Astrocyte of the spinal cord (primary cell): ENCODE data around the gene SPTBN5.

Experiments
- DNase-seq: peaks from one replicate; pipeline ENCODE4 v3.0.0; 2011; ENCODE audit warnings: low read depth, low spot score
- H3K4me3 ChIP-seq: 2 replicates; pipeline ENCODE4 v1.5.1; 2011; ENCODE audit warnings: low read depth, mild to moderate bottlenecking, low read length, moderate library complexity
- in situ Hi-C: cut with HindIII; loops from 2 replicates; pipeline ENCODE4 v1.10.0; 2017; ENCODE audit warnings: low sequenced_read_pairs
- TF ChIP-seq, protein P1 (sequence below): IDR thresholded peaks from 2 replicates; pipeline ENCODE4 v1.5.1; 2012; ENCODE audit warnings: low read depth, mild to moderate bottlenecking, low read length, inconsistent platforms

SPTBN5 gene

DNA sequence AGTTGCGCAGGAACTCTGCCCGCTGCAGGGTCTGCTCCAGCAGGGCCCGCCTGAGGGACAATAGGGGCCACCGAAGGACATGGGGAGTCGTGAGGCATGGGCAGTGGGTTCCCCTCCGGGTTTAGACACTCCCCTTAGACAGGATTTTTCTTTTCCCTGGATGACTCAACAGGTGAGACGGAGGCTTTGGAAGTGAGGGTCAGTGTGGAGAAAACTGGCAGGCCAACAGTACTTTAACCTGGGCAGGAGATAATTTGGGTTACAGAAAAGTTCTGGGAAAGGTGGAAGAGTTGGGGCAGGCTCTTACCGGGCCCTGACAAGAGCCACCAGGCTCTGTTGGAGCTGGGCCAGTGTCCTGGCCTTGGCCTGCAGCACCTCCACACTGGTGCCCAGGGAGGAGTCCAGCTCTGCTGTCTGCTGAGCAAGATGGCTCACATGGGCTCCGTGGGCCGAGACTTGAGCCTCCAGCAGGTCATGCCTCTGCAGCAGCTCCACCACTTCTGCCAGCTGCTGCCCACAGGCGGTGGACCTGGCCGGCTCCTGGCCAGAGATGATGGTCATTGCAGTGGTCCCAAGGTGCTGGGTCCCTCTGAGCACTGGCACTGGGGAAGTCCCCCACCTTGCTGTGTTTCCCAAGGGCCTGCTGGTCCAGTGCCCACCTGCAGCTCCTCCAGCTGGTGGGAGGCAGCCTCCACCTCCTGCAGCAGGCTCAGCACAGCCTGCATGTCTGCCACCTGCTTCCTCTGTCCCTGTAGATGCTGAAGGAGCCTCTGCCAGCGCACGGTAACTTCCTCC, 11.0 kb downstream of the SPTBN5 start:
- DNase-seq, result no peak
- in situ Hi-C loops, result no loop called here
- TF ChIP-seq, protein P1, sequence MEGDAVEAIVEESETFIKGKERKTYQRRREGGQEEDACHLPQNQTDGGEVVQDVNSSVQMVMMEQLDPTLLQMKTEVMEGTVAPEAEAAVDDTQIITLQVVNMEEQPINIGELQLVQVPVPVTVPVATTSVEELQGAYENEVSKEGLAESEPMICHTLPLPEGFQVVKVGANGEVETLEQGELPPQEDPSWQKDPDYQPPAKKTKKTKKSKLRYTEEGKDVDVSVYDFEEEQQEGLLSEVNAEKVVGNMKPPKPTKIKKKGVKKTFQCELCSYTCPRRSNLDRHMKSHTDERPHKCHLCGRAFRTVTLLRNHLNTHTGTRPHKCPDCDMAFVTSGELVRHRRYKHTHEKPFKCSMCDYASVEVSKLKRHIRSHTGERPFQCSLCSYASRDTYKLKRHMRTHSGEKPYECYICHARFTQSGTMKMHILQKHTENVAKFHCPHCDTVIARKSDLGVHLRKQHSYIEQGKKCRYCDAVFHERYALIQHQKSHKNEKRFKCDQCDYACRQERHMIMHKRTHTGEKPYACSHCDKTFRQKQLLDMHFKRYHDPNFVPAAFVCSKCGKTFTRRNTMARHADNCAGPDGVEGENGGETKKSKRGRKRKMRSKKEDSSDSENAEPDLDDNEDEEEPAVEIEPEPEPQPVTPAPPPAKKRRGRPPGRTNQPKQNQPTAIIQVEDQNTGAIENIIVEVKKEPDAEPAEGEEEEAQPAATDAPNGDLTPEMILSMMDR, result no peak
- no peak overlapping the region for H3K4me3 ChIP-seq

DNA sequence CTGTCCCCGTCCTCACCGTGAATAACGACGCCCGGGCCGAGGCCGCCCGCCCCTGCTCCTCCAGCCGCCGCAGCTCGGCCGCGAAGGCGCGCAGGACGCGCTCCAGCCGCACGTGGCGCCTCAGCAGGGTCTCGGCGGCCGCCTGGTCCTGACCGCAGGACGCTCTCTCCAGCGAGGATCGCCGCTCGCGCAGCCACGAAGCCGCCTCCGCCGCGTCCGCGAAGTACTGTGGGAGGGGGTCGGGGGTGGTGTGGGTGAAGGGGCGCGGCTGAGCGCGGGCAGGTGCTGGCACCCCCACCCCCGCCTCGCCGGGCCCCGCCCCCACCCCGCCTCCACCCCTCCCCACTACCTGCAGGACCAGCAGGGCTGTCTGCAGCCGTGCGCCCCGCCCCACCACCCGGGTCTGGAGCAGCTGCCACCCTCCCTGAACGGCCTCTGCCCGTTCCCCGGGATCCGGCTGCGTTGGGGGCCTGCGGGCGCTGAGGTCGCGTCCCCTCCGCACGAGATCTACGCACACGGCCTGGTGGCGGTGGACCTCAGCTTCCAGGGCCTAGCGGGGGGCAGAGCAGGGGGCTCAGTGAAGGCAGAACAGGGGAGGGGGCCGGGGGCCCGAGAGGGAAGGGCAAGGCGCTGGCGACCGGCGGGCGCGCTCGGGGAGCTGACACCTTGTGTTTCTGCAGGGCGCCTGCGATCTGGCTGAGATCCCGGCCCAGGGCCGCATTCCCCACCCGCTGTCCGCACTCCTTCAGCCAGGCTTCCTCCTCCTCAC, 11.7 kb downstream of the SPTBN5 start:
- peak; percentile 22 for DNase-seq
- H3K4me3 ChIP-seq, result no peak overlapping the region
- in situ Hi-C loops, result no loop called here
- TF ChIP-seq, protein P1, result no peak

DNA sequence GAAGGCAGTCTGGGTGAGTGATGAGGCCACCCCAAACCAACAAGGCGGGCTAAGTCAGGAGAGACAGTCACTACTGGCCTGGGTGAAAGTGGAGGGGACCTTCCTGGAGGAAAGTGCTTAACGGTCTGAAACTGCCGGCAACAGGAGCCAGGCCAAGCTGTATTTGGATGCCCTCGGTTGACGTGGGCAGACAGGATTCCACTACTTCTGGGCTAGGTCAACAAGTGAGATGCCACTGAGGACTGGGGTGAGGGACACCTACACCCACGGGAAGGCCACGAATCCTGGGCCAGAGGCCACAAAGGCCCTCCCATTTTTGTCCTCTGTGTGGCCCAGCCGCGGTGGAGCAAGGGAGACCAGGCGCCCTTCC, 12.3 kb downstream of the SPTBN5 start:
- TF ChIP-seq, protein P1, result no peak
- no peak overlapping the region for H3K4me3 ChIP-seq
- DNase-seq, result no peak
- in situ Hi-C loops, result no loop called here

DNA sequence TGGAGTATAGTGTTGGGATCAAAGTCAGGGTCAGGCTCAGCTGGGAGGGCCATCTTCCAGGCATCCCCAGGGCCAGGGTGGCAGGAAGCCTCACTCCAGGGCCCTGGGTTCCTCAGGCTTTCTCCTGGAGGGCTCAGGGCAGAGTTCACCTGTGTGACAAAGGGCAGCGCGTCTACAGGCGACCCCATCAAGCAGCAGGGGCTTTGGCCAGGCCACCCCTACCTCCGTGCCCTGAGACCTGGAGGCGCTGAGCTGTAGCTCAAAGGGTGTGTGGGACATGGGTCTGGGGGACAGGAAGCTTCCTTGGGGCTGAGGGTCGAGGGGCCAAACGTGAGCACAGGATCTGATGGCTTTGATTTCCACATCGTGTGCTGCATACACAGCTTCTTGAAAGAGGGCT, 12.8 kb downstream of the SPTBN5 start:
- DNase-seq, result no peak
- in situ Hi-C loops, result no loop called here
- TF ChIP-seq, protein P1, result no peak
- no peak overlapping the region for H3K4me3 ChIP-seq

DNA sequence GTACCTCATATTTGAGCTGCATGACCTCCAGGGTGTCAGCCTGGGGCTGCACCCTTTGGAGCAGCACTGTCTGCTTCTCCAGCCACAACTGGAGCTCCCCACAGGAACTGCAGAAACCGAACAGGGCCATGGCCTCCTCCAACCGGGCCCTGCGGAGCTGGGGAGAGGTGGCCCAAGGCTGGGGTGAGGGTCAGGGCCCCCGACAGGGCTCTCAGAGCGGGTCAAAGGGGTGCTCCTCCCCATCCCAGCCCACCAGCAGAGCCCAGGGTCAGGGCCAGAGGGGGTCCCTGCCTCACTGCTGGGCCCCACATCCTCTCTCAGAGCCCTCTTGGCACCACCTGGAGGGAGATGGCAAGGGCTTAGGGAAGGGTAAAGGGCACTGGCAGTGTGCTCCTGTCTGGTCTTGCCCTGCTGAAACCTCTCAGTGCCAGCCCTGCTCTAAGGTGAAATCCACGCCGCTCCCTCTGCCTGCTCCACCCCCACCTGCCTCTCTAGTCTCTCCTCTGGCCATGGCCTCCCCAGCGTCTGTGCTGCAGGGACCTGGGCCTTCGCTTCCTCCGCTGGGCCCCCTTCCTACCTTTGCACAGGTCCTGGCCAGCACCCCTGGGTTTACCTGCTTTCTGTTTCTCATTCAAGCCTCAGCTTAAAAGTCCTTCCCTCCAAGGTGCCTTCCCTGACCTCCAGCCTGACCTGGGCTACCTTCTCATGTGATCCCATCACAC, 13.5 kb downstream of the SPTBN5 start:
- TF ChIP-seq, protein P1, result no peak
- H3K4me3 ChIP-seq, result no peak overlapping the region
- in situ Hi-C loops, result no loop called here
- DNase-seq, result no peak

DNA sequence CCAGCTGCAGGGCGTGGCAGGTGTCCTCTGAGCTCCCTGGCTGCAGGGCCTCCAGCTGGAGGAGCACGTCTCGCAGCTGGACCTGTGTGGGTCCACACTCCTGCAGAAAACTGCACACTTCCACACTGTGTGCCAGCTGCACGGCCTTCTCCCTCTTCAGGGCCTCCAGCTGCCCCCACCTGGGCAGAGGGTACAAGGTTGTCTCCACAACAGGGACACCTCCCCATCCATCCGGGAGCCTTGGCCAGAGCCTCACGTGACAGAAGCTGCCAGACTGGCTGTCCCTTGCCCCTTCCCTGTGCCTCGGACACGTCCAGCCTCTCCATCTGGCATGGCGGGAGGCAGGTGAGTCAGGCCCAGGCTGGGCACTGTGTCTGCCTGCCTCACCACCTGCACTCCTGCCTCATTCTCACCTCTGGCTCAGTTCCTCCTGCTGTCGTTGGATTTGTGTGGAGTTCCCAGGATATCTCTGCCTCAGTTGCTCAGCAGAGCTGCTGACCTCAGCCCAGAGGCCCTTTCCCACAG, 14.5 kb downstream of the SPTBN5 start:
- in situ Hi-C loops, result no loop called here
- DNase-seq, result no peak
- no peak overlapping the region for H3K4me3 ChIP-seq
- TF ChIP-seq, protein P1, result no peak
